ENCODE data around the gene AFAP1L2. TPM values are rescaled to one million over a fixed set of nuclear protein-coding genes. Genes with fewer than 3 reads are reported as not detected.

Gene AFAP1L2
- total and polyA plus RNA-seq, 12 donors, result 2.9 to 5.0 (median 4.3) TPM

DNA sequence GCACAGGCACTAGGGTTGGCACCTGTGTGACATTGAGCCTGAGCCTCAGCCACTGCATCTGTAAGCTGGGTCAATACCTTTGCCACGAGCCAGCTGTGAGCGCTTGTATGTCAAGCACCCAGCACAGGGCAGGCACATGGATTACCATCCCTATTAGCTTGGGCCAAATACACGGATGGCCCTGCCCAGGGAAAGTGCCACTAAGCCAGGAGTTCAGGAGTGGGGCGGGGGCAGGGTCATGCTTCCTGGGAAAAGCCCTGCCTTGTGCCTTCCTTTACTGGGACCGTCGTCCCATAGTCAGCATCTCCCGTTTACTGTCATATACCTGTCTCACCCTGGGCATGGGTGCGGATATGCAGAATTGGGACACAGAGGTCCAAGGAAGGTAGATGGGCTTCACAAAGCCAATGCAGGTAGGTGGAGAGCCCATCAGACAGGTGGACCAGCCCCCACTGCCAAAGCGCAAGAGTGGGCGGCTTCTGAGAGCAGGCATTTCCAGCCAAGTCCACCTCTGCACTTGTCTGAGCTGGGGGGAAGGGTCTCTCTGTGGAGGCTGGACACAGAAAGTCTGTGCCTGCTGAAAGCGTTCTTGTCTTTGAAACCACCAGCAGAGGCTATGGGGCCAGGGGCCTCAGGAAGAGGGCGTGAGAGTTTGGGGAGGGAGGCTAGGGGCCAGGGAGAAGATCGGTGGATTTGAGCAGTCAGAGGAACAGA is 92.6 kb downstream of the AFAP1L2 start:
- 88 to 90% methylated on average over 13 of the region's 13 CpGs for WGBS, 2 donors
- TF ChIP-seq, protein P1, sequence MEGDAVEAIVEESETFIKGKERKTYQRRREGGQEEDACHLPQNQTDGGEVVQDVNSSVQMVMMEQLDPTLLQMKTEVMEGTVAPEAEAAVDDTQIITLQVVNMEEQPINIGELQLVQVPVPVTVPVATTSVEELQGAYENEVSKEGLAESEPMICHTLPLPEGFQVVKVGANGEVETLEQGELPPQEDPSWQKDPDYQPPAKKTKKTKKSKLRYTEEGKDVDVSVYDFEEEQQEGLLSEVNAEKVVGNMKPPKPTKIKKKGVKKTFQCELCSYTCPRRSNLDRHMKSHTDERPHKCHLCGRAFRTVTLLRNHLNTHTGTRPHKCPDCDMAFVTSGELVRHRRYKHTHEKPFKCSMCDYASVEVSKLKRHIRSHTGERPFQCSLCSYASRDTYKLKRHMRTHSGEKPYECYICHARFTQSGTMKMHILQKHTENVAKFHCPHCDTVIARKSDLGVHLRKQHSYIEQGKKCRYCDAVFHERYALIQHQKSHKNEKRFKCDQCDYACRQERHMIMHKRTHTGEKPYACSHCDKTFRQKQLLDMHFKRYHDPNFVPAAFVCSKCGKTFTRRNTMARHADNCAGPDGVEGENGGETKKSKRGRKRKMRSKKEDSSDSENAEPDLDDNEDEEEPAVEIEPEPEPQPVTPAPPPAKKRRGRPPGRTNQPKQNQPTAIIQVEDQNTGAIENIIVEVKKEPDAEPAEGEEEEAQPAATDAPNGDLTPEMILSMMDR (IDR thresholded peaks at IDR 0.05), result no peak
- Histone ChIP-seq H3K4me3 (no peak overlapping the region), H3K9me3 (peaks cover 0 to 6% (median 0%) of the 10 kb centered on the region in 11 donors), H3K27ac (no peak overlapping the region), H3K4me1 (peaks cover 0 to 24% (median 15%) of the 10 kb centered on the region in 9 donors), H3K36me3 (peaks cover 0 to 34% (median 0%) of the 10 kb centered on the region in 9 donors), H3K27me3 (no peaks in the 10 kb centered on the region)
- ATAC-seq (no peak), DNase-seq (no peak)
- intact Hi-C loops (cut with DNase I), result no loop called here

GRCh38 chr10:114311023-114311422 is 93.3 kb downstream of the AFAP1L2 start:
- H3K27me3 ChIP-seq, result no peaks in the 10 kb centered on the region
- H3K4me1 ChIP-seq, result peaks cover 0 to 24% (median 16%) of the 10 kb centered on the region in 9 donors
- intact Hi-C loops (cut with DNase I), result no loop called here
- peaks cover 0 to 6% (median 0%) of the 10 kb centered on the region in 11 donors for H3K9me3 ChIP-seq
- no peak overlapping the region for H3K27ac ChIP-seq
- DNase-seq, result no peak
- WGBS, 2 donors, result 80 to 98% methylated on average over 6 of the region's 6 CpGs
- H3K36me3 ChIP-seq, result peaks cover 0 to 34% (median 0%) of the 10 kb centered on the region in 9 donors
- TF ChIP-seq, protein P1 (IDR thresholded peaks at IDR 0.05), result no peak
- no peak for ATAC-seq
- no peak overlapping the region for H3K4me3 ChIP-seq

DNA sequence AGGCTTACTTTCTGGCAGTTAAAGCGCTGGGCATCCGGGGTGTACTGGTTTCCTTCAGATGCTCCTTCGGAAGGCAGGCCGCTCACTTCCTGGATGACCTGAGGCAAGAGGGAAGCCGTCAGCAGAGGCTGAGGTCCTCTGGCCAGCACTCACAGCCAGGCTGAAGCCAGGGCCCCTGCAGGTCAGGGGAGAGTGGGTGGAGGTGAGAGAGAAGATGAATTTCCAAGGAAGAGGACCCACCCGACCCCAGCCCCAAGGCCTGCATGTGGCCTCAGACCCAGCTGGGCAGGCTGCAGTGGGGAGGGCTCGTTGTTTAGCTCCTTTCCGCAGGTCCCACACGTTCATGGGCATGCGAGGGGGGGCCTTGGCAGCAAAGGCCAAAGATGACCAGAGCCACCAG is 94.0 kb downstream of the AFAP1L2 start:
- intact Hi-C loops (cut with DNase I), result no loop called here
- no peak overlapping the region for H3K27ac ChIP-seq
- no peak overlapping the region for H3K4me3 ChIP-seq
- no peaks in the 10 kb centered on the region for H3K27me3 ChIP-seq
- TF ChIP-seq, protein P1 (IDR thresholded peaks at IDR 0.05), result no peak
- peaks cover 0 to 31% (median 0%) of the 10 kb centered on the region in 9 donors for H3K36me3 ChIP-seq
- WGBS, 2 donors, result 85 to 87% methylated on average over 10 of the region's 10 CpGs
- no peak for DNase-seq
- H3K9me3 ChIP-seq, result peaks cover 0 to 6% (median 0%) of the 10 kb centered on the region in 11 donors
- ATAC-seq, result no peak
- peaks cover 0 to 24% (median 16%) of the 10 kb centered on the region in 9 donors for H3K4me1 ChIP-seq

- 86 to 91% methylated on average over 3 of the region's 3 CpGs for WGBS, 2 donors
- Histone ChIP-seq H3K4me3 (no peak overlapping the region), H3K27me3 (no peaks in the 10 kb centered on the region), H3K4me1 (peaks cover 4 to 29% (median 20%) of the 10 kb centered on the region in 9 donors), H3K36me3 (peaks cover 0 to 29% (median 0%) of the 10 kb centered on the region in 9 donors), H3K27ac (no peak overlapping the region), H3K9me3 (peaks cover 0 to 6% (median 0%) of the 10 kb centered on the region in 11 donors)
- ATAC-seq (no peak), DNase-seq (no peak)
- intact Hi-C loops (cut with DNase I), result loop anchor here in 8 of 10 donors (5.0 to 10.0 kb wide), 6 partner anchors 125 to 515 kb away; partner anchors contain the start of gene FHIP2A (in 1 of the 8)
- TF ChIP-seq, protein P1 (IDR thresholded peaks at IDR 0.05), result no peak
These were observed 95.0 kb downstream of the AFAP1L2 start for GRCh38 chr10:114309364-114309651.

Measured in heart right ventricle (tissue), 16 donors.